Smooth muscle cell of the brain vasculature (primary cell): ENCODE data around the gene ABCA10.
"Not testable (repeated sequence)": the region's sequence is repeated elsewhere in the genome, so short reads cannot be mapped to it uniquely, and the experiment has no call there.

Source experiments
- DNase-seq: peaks from one replicate; pipeline ENCODE4 v3.0.0-alpha.2; 2012; ENCODE audit warnings: low read depth, low spot score

ABCA10 gene

DNA sequence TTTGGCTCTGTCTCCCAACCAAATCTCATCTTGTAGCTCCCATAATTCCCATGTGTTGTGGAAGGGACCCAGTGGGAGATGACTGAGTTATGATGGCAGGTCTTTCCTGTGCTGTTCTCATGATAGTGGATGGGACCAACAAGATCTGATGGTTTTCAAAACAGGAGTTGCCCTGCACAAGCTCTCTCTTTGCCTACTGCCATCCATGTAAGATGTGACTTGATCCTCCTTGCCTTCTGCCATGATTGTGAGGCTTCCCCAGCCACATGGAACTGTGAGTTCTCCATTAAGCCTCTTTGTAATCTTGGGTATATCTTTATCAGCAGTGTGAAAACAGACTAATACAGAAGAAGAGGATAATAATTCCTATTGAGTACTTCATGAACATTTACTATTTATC lies 60.0 kb downstream of the ABCA10 start:
- DNase-seq: not testable (repeated sequence)

DNA sequence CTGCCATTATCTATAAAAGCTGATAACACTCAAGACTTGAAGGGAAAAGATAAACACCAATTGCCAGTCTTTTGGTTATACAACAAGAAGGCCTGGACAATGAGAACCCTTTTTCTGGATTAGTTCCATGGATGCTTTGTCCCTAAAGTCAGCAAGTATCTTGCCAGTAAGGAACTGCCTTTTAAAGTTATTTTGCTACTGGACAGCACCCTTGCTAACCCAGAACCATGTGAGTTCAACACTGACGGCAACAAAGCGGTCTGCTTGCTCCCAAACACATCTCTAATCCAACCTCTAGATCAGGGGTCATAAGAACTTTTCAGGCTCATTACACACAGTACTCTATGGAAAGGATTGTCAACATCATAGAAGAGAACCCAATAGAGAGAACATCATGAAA lies 61.7 kb downstream of the ABCA10 start:
- DNase-seq: no peak

GRCh38 chr17:69164206-69164605 lies 64.4 kb downstream of the ABCA10 start:
- DNase-seq: no peak

- no peak for DNase-seq
Observed at GRCh38 chr17:69159418-69159817, 69.2 kb downstream of the ABCA10 start.

DNA sequence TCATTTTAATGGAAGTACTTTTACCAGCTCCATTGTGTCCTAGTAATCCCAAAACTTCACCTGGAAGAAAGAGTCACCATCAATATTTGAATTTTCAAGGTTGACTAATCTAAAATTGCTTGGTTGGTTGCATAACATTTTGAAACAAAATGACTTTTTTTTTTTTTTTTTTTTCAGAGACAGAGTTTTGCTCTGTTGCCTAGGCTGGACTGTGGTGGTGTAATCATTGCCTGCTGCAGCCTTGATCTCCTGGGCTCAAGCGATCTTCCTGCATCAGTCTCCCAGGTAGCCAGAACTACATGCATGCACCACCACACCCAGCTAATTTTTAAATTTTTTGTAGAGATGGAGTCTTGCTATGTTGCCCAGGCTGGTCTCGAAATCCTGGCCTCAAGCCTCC lies 74.4 kb downstream of the ABCA10 start:
- DNase-seq: no peak

DNA sequence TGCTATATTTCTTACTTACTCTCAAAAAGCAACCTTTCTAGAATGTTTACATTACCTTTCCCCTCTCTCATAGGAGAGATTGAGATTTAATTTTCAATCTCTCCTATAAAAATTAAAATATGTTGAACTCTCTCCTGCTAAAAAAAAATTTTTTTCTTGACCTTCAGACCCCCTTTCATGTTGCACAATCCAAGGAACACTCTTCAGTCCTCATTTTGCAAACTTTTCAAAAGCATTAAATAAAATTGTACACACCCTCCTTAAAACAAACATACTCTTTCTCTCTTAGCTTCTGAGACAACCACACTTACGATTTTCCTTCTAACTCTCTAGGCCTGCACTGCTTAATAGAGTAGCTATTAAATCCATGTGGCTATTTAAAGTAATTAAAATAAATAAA lies 78.3 kb downstream of the ABCA10 start:
- no peak for DNase-seq

DNA sequence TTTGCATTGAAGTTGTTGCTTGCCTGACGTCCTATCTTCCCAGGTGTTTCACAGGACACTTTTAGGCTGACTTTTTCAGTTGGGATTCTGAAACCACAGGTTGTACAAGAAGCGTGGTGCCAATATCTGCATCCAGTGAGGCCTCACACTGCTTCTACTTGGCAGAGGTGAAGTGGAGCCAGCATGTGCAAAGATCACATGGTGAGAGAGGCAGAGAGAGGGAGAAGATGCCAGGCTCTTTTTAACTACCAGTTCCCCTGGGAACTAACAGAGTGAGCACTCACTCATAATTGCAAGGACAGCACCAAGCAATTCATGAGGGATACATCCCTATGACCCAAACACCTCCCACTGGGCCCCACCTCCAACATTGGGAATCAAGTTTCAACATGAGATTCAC lies 81.2 kb downstream of the ABCA10 start:
- no peak for DNase-seq

- DNase-seq: no peak
Observed at GRCh38 chr17:69144331-69145255, 84.0 kb downstream of the ABCA10 start.

DNA sequence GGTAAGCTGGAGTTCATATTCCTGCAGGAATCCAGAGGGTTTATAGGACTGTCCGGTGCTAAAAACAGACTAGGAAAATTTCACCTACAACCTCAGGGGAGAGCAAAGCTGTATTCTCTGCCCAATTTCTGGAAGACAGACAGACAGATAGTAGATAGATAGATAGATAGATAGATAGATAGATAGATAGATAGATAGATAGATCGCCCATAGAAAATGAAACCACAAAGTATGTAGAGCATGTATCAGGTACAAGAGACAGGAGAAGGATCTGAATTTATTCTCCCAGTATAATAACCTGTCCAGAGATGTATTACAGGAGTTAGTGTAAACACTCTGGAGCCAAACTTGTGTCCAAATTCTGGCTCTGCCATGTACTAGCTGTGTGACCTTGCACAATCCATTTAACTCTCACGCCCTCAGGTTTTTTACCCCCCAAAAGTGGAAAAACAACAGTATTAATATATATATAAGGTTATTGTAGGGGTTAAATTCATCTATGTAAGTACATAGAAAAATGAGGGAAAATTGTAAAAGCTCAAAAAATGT lies 84.9 kb downstream of the ABCA10 start:
- DNase-seq: no peak

- DNase-seq: no peak
Observed at GRCh38 chr17:69143151-69143550, 85.5 kb downstream of the ABCA10 start.

- no peak for DNase-seq
Observed at GRCh38 chr17:69142175-69142802, 86.3 kb downstream of the ABCA10 start.

DNA sequence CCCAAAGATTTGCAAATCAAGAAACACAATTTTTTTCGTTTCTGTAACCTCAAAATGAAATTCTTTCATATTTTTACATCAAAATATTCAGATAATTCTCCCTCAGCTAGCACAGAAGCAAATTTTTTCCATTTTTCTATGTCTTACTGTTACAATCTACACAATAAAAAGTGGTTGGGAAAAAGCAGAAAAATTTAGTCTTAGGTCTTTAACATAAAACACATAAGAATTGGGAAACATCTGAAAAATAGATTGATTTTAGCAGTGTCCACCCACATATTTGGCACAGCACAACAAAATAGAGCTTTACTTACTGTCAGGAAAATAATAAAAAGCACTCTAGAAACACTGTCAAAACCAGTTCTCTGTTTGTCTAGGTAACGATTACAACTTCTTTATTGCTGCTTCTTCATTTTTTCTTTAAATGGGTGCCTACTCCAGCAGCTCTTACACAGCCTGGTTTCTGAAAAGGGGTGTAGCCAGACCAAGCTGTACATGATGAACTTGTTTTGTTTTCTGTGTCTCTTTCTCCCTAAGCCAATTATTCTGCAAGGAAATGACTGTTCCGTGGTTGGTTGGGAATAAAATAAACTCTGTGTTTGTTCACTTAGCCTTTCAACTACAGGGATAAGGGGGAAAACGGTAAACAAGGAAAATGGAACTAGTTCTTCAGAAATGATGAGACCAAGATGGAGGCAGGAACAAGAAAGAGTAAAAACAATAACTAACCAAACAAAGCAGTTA lies 87.0 kb downstream of the ABCA10 start, which contains the start of gene ABCA6:
ABCA6 (minus strand) TSS at position 465 of the 744 bp plus-strand sequence. CDS start 1,192 bp downstream, outside the sequence.
- peak; percentile 35 for DNase-seq

DNA sequence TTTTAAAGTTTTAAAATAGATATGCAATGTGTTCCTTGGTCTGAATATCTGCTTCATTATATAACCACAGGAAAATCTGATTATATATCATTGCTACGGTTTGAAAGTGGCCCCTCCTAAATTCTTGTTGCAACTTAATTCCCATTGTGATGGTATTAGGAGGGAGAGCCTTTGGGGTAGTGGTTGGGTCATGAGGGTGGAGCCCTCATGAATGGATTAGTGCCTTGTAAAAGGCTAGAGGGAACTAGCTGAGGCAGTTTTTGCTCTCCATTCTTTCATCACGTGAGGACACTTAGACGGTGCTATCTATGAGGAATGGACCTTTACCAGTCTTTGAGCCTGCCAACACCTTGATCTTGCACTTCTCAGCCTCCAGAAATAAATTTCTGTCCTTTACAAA lies 94.5 kb downstream of the ABCA10 start:
- no peak for DNase-seq

DNA sequence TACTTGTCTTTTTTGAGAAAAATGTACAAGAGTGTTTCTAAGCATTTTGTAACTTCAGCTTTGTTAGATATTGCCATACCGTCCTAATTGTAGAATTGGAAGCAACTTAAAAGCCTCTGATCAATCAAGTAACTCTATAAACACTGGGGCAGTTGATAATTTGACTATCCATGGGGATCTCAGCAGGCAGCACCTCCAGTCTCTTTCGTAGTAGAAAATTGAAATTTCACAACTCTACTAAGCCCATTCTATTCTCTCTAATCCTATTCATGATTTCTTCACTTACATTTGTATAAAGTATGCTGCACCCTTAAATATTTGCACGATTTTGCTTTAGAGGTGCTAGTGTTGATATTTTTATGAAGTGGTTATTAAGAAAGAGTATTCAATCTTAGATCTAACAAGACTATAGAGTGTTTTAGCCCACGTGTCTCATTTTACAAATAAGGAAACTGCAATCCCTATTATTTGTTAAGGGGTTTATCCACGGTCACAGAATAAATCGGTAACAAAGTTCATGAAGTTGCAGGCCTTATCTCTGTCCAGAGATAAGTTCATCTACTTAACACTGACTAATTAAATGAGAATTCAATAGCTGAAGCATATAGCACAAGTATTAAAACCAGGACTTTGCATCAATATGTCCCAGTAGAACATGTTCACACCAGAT lies 97.9 kb downstream of the ABCA10 start:
- no peak for DNase-seq

DNA sequence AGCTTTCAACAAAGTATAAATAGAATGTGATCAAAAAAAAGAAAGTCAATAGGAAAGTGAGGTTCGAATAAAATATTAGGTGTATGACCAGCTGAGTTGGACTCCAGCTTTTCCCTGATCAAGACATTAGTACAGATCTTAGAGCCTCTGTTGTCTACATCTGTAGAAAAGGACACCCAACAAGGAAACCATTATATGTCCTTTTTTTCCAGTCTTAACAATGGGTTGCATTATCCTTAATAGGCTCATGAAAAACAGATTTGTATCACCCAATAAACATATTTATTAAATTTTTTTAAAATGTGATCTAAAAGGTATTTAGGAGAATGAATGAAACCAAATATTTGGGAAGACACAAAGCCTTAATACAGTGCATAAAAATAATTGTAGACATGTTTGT lies 105.0 kb downstream of the ABCA10 start:
- DNase-seq: no peak

GRCh38 chr17:69122065-69122464 lies 106.6 kb downstream of the ABCA10 start:
- no peak for DNase-seq

DNA sequence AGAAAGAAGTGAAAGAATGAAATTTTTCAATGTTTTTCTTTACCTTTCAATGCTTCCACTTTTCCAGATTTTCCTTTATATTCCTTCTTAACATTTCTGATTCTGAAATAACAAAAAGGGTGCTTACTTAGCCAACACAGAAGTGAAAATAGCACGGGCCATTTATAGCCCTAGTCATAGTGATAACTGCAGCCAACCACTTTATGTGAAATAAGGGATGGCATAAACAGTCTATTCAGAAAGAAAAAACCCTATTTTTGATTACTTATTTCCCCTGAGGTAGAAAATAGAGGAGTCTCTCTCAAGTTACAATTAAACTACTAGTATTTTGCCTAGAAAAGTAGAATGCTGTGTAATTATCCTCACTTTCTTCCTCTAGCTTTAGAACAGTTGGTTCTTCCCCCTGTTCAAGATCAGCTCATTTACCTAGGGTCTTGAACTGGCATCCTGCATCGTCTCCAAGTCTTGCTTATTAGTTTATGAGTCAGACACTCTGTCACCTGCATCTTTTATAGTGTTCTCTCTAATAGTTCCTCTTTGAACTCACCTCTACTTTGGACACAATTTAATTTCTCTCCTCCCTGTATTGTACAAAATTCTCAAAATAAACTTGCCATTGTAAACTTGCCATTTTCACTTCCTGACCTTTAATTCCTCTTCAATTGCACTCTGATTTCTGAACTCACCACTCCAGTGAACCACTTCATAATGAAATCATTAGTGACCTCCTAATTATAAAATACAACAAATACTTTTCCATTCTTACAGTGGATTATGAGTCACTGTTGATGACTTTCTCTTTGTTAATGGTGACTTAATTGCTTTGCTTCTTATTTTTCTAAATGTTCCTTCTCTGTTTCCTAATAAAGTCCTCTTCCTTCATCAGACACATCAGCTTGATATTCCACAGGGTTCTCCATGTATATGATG lies 110.5 kb downstream of the ABCA10 start:
- no peak for DNase-seq

DNA sequence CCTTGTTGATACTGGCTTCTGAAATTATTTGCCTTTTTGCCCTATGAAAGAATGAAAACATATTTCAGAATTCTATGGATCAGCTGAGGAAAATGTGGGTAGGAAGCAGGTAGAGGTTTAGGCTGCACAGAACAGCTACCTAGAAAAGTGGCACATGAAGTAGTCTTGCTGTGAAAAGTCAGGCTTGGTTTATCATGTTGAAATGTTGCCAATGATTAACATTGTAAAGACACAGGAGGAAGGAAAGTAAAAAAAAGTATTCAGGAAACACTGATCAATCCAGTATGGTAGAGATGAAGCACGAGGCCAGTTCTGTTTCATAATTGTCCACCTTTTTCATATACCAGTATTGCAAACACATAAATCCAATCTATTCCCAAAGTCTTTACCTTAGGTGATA lies 116.8 kb downstream of the ABCA10 start:
- no peak for DNase-seq

DNA sequence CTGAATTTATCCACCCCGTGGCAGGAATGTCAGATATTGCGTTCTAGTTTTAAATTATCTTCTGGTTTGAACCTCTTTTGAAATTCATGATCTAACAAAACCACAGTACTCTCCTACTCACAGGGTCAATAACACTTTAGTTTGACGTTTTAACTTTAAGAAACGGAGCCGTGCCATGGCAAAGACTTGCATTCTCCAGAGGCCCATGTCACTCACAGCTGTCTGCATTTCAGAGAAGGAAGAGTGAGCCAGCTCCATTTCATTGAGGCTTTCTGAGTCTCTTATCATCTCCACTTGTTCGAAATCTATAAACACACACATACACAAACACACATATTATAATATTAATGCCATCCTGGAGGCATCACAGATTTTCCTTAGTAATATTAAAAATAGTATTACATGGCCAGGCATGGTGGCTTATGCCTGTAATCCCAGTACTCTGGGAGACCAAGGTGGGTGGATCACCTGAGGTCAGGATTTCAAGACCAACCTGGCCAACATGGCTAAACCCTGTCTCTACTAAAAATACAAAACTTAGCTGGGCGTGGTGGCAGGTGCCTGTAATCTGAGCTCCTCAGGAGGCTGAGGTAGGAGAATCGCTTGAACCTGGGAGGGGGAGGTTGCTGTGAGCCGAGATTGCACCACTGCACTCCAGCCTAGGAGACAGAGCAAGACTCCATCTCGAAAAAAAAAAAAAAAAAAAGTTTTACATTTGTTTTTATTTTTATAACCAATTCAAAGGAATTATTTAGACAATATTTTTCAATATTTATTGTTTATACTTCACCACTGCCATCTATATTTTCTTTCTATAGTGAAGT lies 122.5 kb downstream of the ABCA10 start:
- no peak for DNase-seq
